Keratinocyte (primary cell): Measurements from ENCODE around the gene CERS1. TPM values are rescaled to one million over a fixed set of nuclear protein-coding genes. Genes with fewer than 3 reads are reported as not detected.

ENCODE experiments used
- DNase-seq: peaks from one replicate; pipeline ENCODE4 v3.0.0-alpha.2; 2011; ENCODE audit warnings: low read depth, missing footprints, low spot score
- FAIRE-seq: peaks from 2 replicates; lab custom pipeline; 2011; peaks lifted over from hg19 to GRCh38; lab: Jason Lieb, UNC
- H2AFZ ChIP-seq: 2 replicates; pipeline ENCODE4 v1.6.0; 2012; ENCODE audit warnings: low read length, control low read depth, inconsistent platforms; ENCODE audit not compliant: control insufficient read depth
- H3K27ac ChIP-seq: 2 replicates; pipeline ENCODE4 v1.5.1; 2011; ENCODE audit warnings: low read length; ENCODE audit not compliant: control insufficient read depth, insufficient read depth
- H3K27me3 ChIP-seq: 3 replicates; pipeline ENCODE4 v1.6.0; 2011; ENCODE audit warnings: low read length; ENCODE audit not compliant: control insufficient read depth, insufficient read depth; ENCODE audit errors: extremely low read depth
- H3K36me3 ChIP-seq, 2 experiments: 2 replicates in 1 of 2; 3 replicates in 1 of 2; pipeline ENCODE4 v1.5.1; 2011; ENCODE audit warnings: low read length in 2 of 2, mild to moderate bottlenecking in 1 of 2; ENCODE audit not compliant: control insufficient read depth in 2 of 2, insufficient read depth in 2 of 2; ENCODE audit errors: extremely low read depth in 1 of 2
- H3K4me1 ChIP-seq: 3 replicates; pipeline ENCODE4 v1.5.1; 2011; ENCODE audit warnings: low read length; ENCODE audit not compliant: control insufficient read depth, insufficient read depth; ENCODE audit errors: extremely low read depth
- H3K4me2 ChIP-seq: 3 replicates; pipeline ENCODE4 v1.6.0; 2011; ENCODE audit warnings: low read depth, low read length; ENCODE audit not compliant: control insufficient read depth, insufficient read depth; ENCODE audit errors: extremely low read depth
- H3K4me3 ChIP-seq, 3 experiments: fragments of 200-600 bp in 1 of 3; sonication (generic) in 1 of 3; 2 replicates in 2 of 3; 3 replicates in 1 of 3; pipeline ENCODE4 v1.5.1; 2011 to 2016; ENCODE audit warnings: low read length in 3 of 3, mild to moderate bottlenecking in 3 of 3, control low read depth in 2 of 3, inconsistent platforms in 1 of 3, low read depth in 1 of 3, mixed read lengths in 1 of 3, mixed run types in 1 of 3, moderate library complexity in 1 of 3; ENCODE audit not compliant: control insufficient read depth in 2 of 3, insufficient read depth in 2 of 3; ENCODE audit errors: extremely low read depth in 1 of 3
- H3K79me2 ChIP-seq: 2 replicates; pipeline ENCODE4 v1.6.0; 2012; ENCODE audit warnings: low read length; ENCODE audit not compliant: control insufficient read depth, insufficient read depth
- H3K9ac ChIP-seq: 3 replicates; pipeline ENCODE4 v1.6.0; 2011; ENCODE audit warnings: low read length; ENCODE audit not compliant: control insufficient read depth, insufficient read depth; ENCODE audit errors: extremely low read depth
- H3K9me1 ChIP-seq: 3 replicates; pipeline ENCODE4 v1.6.0; 2011; ENCODE audit warnings: low read length; ENCODE audit not compliant: control insufficient read depth, insufficient read depth; ENCODE audit errors: extremely low read depth
- H3K9me3 ChIP-seq: 2 replicates; pipeline ENCODE4 v1.5.1; 2012; ENCODE audit warnings: low read depth, low read length; ENCODE audit not compliant: control insufficient read depth
- H4K20me1 ChIP-seq: 3 replicates; pipeline ENCODE4 v1.6.0; 2011; ENCODE audit warnings: low read length; ENCODE audit not compliant: control insufficient read depth, insufficient read depth; ENCODE audit errors: extremely low read depth
- EZH2 ChIP-seq: IDR thresholded peaks from one replicate; pipeline ENCODE4 v1.6.1; 2012; ENCODE audit warnings: inconsistent platforms, mild to moderate bottlenecking, low read length, moderate library complexity
- dilution Hi-C: fragments of 300-500 bp; cut with MboI; formaldehyde crosslinking; loops from one replicate; pipeline ENCODE4 v1.7.0; 2020; ENCODE audit warnings: low sequenced_read_pairs; ENCODE audit not compliant: extremely low pct_ligation_motif_present
- polyA plus RNA-seq, 5 experiments: library from polyadenylated mRNA; depleted of rRNA in 3 of 5; stranded (reverse) in 3 of 5; stranded (forward) in 1 of 5; unstranded in 1 of 5; fragments of >200 nt; gene quantifications; 1 replicate in 1 of 5; 2 replicates in 3 of 5; 3 replicates in 1 of 5; pipeline versions ENCODE4 v1.2.1 to v1.2.3, GENCODE V29; 2011 to 2012; ENCODE audit warnings: missing spikeins in 2 of 5, low read depth in 1 of 5, low replicate concordance in 1 of 5
- TF ChIP-seq, protein P1 (sequence below), 3 experiments: IDR thresholded peaks in 1 of 3; conservative IDR thresholded peaks in 1 of 3; optimal IDR thresholded peaks in 1 of 3; 2 replicates in 2 of 3; 3 replicates in 1 of 3; pipeline versions ENCODE3 to v1.5.1; 2011; ENCODE audit warnings: low read length in 3 of 3, mild to moderate bottlenecking in 3 of 3, moderate library complexity in 2 of 3, control low read depth in 1 of 3, inconsistent platforms in 1 of 3; ENCODE audit not compliant: insufficient read depth in 2 of 3; ENCODE audit errors: extremely low read depth in 1 of 3

The CERS1 gene
- polyA plus RNA-seq, 1 donor (not counting 4 experiments of a cell fraction or from before 2014, with no cell fraction given) = 0.09 TPM

DNA sequence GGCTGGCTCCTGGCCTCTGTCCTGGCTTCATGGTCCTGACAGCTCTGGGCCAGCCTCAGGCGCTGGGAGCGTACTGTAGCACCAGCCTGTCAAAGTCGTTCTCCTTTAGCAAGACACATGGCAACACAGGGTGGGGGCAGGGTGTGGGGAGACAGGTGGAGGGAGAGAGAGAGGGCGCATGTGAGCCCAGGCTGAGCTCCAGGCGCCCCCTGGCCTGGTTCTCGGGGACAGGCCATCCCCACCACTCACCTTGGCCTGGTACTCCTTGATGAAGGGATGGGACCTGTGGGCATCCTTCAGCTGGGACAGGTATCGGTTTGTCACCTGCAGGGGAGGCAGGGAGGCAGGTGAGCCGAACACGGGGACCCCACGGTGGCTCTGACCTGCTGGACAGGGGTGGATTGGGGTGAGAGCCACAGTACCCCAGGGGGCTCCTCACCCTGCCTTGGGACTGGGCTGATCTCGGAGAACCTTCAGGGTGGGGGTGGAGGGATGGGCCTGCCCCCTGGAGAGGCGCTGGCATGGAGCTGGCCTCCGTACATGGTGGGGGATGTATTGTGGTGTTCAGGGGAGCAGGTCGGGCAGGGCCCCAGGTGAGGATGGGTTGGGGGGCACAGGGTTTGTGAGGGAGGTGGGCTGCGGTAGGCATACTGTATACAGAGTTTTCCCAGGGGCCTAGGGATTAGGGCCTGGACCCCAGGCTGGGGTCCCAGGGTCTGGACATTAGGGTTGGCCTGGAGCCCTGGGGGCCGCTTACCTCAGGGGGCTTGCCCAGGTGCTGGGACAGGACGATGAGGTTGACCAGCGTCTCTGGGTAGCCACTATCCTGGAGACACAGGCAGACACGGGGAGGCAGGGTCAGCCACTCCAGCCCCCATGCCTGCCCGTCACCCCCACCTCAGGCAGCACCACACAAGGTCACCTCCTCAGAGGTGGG, 3.9 kb upstream of the CERS1 start:
- Histone ChIP-seq H3K4me3 (no peak overlapping the region), H3K27ac (no peak overlapping the region), H3K27me3 (peaks cover 20% of the 10 kb centered on the region), H3K4me1 (no peaks in the 10 kb centered on the region), H4K20me1 (no peaks in the 10 kb centered on the region), H3K36me3 (peaks cover 0 to 16% of the 10 kb centered on the region in 2 experiments), H3K4me2 (no peak overlapping the region), H3K79me2 (no peaks in the 10 kb centered on the region), H3K9ac (no peak overlapping the region), H3K9me1 (no peaks in the 10 kb centered on the region), H2AFZ (no peak overlapping the region), H3K9me3 (no peaks in the 10 kb centered on the region)
- DNase-seq (no peak), FAIRE-seq (no peak)
- TF ChIP-seq, protein P1, sequence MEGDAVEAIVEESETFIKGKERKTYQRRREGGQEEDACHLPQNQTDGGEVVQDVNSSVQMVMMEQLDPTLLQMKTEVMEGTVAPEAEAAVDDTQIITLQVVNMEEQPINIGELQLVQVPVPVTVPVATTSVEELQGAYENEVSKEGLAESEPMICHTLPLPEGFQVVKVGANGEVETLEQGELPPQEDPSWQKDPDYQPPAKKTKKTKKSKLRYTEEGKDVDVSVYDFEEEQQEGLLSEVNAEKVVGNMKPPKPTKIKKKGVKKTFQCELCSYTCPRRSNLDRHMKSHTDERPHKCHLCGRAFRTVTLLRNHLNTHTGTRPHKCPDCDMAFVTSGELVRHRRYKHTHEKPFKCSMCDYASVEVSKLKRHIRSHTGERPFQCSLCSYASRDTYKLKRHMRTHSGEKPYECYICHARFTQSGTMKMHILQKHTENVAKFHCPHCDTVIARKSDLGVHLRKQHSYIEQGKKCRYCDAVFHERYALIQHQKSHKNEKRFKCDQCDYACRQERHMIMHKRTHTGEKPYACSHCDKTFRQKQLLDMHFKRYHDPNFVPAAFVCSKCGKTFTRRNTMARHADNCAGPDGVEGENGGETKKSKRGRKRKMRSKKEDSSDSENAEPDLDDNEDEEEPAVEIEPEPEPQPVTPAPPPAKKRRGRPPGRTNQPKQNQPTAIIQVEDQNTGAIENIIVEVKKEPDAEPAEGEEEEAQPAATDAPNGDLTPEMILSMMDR (optimal IDR thresholded peaks at IDR 0.05 in 1 of 3, IDR thresholded peaks at IDR 0.05 in 1 of 3, conservative IDR thresholded peaks at IDR 0.05 in 1 of 3; ENCODE audit: extremely low read depth in 1 of 3, insufficient read depth in 2 of 3, low read length in 3 of 3) = no peak
- TF ChIP-seq EZH2 = no peak
- dilution Hi-C loops = no loop called here

DNA sequence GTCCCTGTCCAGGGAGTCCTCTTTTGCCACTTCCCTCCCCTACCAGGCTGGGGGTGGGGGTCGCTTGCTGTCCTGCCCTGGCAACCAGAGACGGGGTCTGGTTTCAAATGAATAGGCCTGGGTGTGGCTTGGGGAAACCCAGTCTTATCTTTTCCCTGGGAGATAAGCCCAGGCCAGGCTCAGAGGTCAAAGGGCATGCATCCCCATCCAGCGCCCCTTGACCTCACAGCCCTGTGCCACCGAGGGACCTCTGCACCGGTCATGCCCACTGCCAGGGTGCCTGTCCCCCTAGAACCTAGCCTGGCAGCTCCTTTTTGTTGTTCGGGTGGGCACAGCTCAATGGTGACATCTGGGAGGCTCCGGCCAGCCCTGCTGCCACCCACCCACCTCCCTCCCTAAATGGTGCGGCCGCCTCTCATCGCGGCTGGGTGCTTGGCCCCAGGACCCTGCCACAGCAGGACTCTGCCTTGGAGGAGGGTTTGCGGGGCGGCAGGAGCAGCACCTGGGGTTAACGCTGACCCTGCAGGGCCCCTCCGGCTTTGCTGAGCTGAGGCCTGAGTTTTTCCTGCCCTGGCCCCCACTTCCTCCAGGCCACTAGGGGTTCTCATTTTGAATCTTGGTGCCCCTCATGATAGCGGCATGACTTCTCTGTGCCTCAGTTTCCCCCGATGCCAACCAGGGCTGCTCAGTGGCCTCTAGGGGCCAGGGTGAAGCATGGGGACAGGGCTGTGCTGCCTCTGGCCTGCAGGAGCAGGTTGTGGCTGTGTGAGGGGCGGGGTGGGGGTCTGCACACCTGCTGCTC, 2.9 kb upstream of the CERS1 start:
- Histone ChIP-seq H3K27ac (no peak overlapping the region), H2AFZ (no peak overlapping the region), H3K4me1 (no peaks in the 10 kb centered on the region), H3K27me3 (peaks cover 27% of the 10 kb centered on the region), H3K9me3 (no peaks in the 10 kb centered on the region), H3K4me3 (no peak overlapping the region), H3K9me1 (no peaks in the 10 kb centered on the region), H4K20me1 (no peaks in the 10 kb centered on the region), H3K79me2 (no peaks in the 10 kb centered on the region), H3K9ac (no peak overlapping the region), H3K4me2 (no peak overlapping the region), H3K36me3 (peaks cover 0 to 13% of the 10 kb centered on the region in 2 experiments)
- TF ChIP-seq, protein P1 (optimal IDR thresholded peaks at IDR 0.05 in 1 of 3, IDR thresholded peaks at IDR 0.05 in 1 of 3, conservative IDR thresholded peaks at IDR 0.05 in 1 of 3; ENCODE audit: extremely low read depth in 1 of 3, insufficient read depth in 2 of 3, low read length in 3 of 3) = no peak
- TF ChIP-seq EZH2 = no peak
- no peak for DNase-seq
- dilution Hi-C loops = no loop called here
- FAIRE-seq = no peak
